ENCODE results near the gene PHYHIPL. TPM values are rescaled to one million over a fixed set of nuclear protein-coding genes. Genes with fewer than 3 reads are reported as not detected.
A peak's percentile ranks its signal among the peaks of the same experiment; 100 is the strongest.
"Not testable (repeated sequence)": the region's sequence is repeated elsewhere in the genome, so short reads cannot be mapped to it uniquely, and the experiment has no call there.

The PHYHIPL gene
- total and polyA plus RNA-seq, 9 donors = 0.11 to 3.7 (median 0.55) TPM; not detected in 2

DNA sequence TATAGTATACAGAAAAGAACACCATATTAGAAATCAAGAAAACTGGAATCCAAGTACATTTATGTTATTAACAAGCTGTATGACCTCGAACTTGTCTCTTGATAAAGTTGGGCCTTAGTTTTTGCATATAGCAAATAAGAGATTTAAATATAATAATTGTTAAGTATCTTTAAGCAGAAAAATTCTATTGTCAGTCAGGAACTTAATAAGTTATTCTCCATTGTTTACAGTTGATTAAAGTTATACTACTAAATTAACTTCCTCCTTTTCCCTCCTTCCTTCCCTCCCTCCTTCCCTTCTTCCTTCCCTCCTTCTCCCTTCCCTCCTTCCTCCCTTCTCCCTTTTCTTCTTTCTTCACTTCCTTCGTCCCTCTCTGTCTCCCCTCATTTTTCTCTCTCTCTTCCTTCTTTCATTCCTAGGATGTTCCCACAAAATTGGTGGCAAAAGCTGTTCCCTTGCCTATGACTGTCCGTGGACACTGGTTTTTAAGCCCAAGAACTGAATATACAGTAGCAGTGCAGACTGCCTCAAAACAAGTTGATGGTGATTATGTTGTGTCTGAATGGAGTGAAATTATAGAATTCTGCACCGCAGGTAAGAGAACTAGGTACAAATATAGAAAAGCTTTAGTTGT, 59.7 kb downstream of the PHYHIPL start:
- no peak for TF ChIP-seq EP300 (IDR thresholded peaks at IDR 0.05)
- TF ChIP-seq, protein P1, sequence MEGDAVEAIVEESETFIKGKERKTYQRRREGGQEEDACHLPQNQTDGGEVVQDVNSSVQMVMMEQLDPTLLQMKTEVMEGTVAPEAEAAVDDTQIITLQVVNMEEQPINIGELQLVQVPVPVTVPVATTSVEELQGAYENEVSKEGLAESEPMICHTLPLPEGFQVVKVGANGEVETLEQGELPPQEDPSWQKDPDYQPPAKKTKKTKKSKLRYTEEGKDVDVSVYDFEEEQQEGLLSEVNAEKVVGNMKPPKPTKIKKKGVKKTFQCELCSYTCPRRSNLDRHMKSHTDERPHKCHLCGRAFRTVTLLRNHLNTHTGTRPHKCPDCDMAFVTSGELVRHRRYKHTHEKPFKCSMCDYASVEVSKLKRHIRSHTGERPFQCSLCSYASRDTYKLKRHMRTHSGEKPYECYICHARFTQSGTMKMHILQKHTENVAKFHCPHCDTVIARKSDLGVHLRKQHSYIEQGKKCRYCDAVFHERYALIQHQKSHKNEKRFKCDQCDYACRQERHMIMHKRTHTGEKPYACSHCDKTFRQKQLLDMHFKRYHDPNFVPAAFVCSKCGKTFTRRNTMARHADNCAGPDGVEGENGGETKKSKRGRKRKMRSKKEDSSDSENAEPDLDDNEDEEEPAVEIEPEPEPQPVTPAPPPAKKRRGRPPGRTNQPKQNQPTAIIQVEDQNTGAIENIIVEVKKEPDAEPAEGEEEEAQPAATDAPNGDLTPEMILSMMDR (IDR thresholded peaks at IDR 0.05) = no peak
- no peak for TF ChIP-seq POLR2A (IDR thresholded peaks at IDR 0.05)
- WGBS, 3 donors = 94 to 95% (median 94%) methylated on average over 4 of the region's 4 CpGs
- intact Hi-C loops (cut with DNase I) = loop anchor here in 2 of 4 donors (10.0 kb wide), 2 partner anchors 281 to 389 kb away; no protein-coding TSS in a partner anchor

DNA sequence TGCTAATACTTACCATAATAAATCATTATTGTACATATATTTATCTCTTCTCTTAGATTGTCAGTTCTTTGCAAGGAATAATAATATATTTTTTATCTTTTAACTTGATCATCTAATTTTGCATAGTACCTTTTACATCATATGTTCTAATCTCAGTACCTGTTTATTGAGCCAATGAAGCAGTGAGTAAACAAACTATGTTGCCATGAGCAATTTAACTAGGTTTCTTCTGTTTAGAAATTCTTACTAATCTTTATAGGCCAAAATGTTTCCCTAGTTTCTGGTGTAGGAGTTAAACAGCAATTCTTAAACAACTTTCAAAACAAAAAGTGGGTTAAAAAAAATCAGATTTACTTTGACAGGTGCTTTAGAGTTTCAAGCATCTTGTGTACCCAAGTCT, 61.3 kb downstream of the PHYHIPL start:
- H3K9me3 ChIP-seq = no peaks in the 10 kb centered on the region
- H3K27me3 ChIP-seq = no peaks in the 10 kb centered on the region
- H3K36me3 ChIP-seq = no peaks in the 10 kb centered on the region
- H3K4me1 ChIP-seq (ENCODE audit: insufficient read depth) = no peaks in the 10 kb centered on the region
- DNase-seq = no peak
- H3K27ac ChIP-seq = no peak overlapping the region
- no peak for TF ChIP-seq EP300 (IDR thresholded peaks at IDR 0.05)
- TF ChIP-seq, protein P1 (IDR thresholded peaks at IDR 0.05) = no peak
- TF ChIP-seq POLR2A (IDR thresholded peaks at IDR 0.05) = no peak
- intact Hi-C loops (cut with DNase I) = loop anchor here in 2 of 4 donors (10.0 kb wide), 2 partner anchors 283 to 387 kb away; no protein-coding TSS in a partner anchor
- no peak overlapping the region for H3K4me3 ChIP-seq

More for the DNA sequence above, 59.7 kb downstream of the PHYHIPL start:
- Histone ChIP-seq H3K27me3 (no peaks in the 10 kb centered on the region), H3K9me3 (no peaks in the 10 kb centered on the region), H3K4me3 (no peak overlapping the region), H3K36me3 (no peaks in the 10 kb centered on the region), H3K27ac (no peak overlapping the region), H3K4me1 (ENCODE audit: insufficient read depth) (no peaks in the 10 kb centered on the region)
- no peak for DNase-seq

- intact Hi-C loops (cut with DNase I) = loop anchor here in 2 of 4 donors (10.0 kb wide), 2 partner anchors 284 to 386 kb away; no protein-coding TSS in a partner anchor
- DNase-seq; H3K4me1 ChIP-seq (ENCODE audit: insufficient read depth); H3K27me3 ChIP-seq; H3K27ac ChIP-seq; H3K36me3 ChIP-seq; H3K9me3 ChIP-seq; H3K4me3 ChIP-seq: not testable (repeated sequence)
- 43 to 91% (median 69%) methylated on average over 2 of the region's 2 CpGs for WGBS, 3 donors
Measured at GRCh38 chr10:59239108-59239507, 62.7 kb downstream of the PHYHIPL start.

GRCh38 chr10:59240582-59241183, 64.2 kb downstream of the PHYHIPL start:
- TF ChIP-seq POLR2A (IDR thresholded peaks at IDR 0.05) = peak; percentile 11
- TF ChIP-seq, protein P1 (IDR thresholded peaks at IDR 0.05) = peak; percentile 51 to 96 (median 79)
- TF ChIP-seq EP300 (IDR thresholded peaks at IDR 0.05) = no peak
- Histone ChIP-seq H3K4me1 (ENCODE audit: insufficient read depth) (no peaks in the 10 kb centered on the region), H3K27me3 (no peaks in the 10 kb centered on the region), H3K36me3 (no peaks in the 10 kb centered on the region), H3K27ac (no peak overlapping the region), H3K4me3 (no peak overlapping the region), H3K9me3 (no peaks in the 10 kb centered on the region)
- intact Hi-C loops (cut with DNase I) = loop anchor here in 3 of 4 donors (5.0 to 10.0 kb wide), 3 partner anchors 334 to 342 kb away; no protein-coding TSS in a partner anchor
- WGBS, 3 donors = 32 to 43% (median 39%) methylated on average over 2 of the region's 2 CpGs
- DNase-seq = peak in 1 of 5 donors; percentile 18

GRCh38 chr10:59242057-59242456, 65.6 kb downstream of the PHYHIPL start:
- H3K4me1 ChIP-seq (ENCODE audit: insufficient read depth) = no peaks in the 10 kb centered on the region
- no peak overlapping the region for H3K4me3 ChIP-seq
- intact Hi-C loops (cut with DNase I) = loop anchor here in 3 of 4 donors (5.0 to 10.0 kb wide), 3 partner anchors 333 to 340 kb away; no protein-coding TSS in a partner anchor
- H3K27me3 ChIP-seq = no peaks in the 10 kb centered on the region
- WGBS, 3 donors = 95 to 100% (median 96%) methylated on average over 1 of the region's 1 CpG
- no peak for DNase-seq
- no peaks in the 10 kb centered on the region for H3K9me3 ChIP-seq
- no peak overlapping the region for H3K27ac ChIP-seq
- TF ChIP-seq EP300 (IDR thresholded peaks at IDR 0.05) (no peak), POLR2A (IDR thresholded peaks at IDR 0.05) (no peak)
- TF ChIP-seq, protein P1 (IDR thresholded peaks at IDR 0.05) = no peak
- no peaks in the 10 kb centered on the region for H3K36me3 ChIP-seq
